IMR-90 (cell line): Measurements from ENCODE around the gene CANT1.

Experiments used
- BHLHE40 ChIP-seq: fragments of 150-350 bp; IDR thresholded peaks from 2 replicates; pipeline ENCODE4 v1.6.1; 2016; ENCODE audit warnings: mild to moderate bottlenecking, low read depth, low read length
- CEBPB ChIP-seq: IDR thresholded peaks from 2 replicates; pipeline ENCODE4 v1.6.1; 2012; ENCODE audit warnings: low read depth, low read length, improper control_type of control experiment
- CHD1 ChIP-seq: IDR thresholded peaks from 2 replicates; pipeline ENCODE4 v1.6.1; 2012; ENCODE audit warnings: low read depth, low read length, improper control_type of control experiment
- MAZ ChIP-seq: IDR thresholded peaks from 2 replicates; pipeline ENCODE4 v1.6.1; 2012; ENCODE audit warnings: low read depth, mild to moderate bottlenecking, low read length, improper control_type of control experiment, moderate library complexity, borderline replicate concordance
- MXI1 ChIP-seq: IDR thresholded peaks from 2 replicates; pipeline ENCODE4 v1.6.1; 2012; ENCODE audit warnings: low read depth, mild to moderate bottlenecking, low read length, moderate library complexity, borderline replicate concordance
- POLR2A ChIP-seq: IDR thresholded peaks from 2 replicates; pipeline ENCODE4 v1.6.1; 2012; ENCODE audit warnings: mild to moderate bottlenecking, low read depth, low read length
- RAD21 ChIP-seq: IDR thresholded peaks from 2 replicates; pipeline ENCODE4 v1.6.1; 2012; ENCODE audit warnings: low read length, improper control_type of control experiment
- RCOR1 ChIP-seq: IDR thresholded peaks from 2 replicates; pipeline ENCODE4 v1.6.1; 2012; ENCODE audit warnings: mild to moderate bottlenecking, low read length, improper control_type of control experiment; ENCODE audit not compliant: insufficient replicate concordance
- RFX5 ChIP-seq: IDR thresholded peaks from 2 replicates; pipeline ENCODE4 v1.8.0; 2012; ENCODE audit warnings: low read depth, mild to moderate bottlenecking, low read length, moderate library complexity
- SMC3 ChIP-seq: fragments of 150-350 bp; IDR thresholded peaks from 2 replicates; pipeline ENCODE4 v1.6.1; 2016; ENCODE audit warnings: low read depth, mild to moderate bottlenecking, antibody characterized with exemption, low read length, moderate library complexity
- TF ChIP-seq, protein P1 (sequence below): fragments of 150-350 bp; IDR thresholded peaks from 2 replicates; pipeline ENCODE4 v1.6.1; 2017; ENCODE audit warnings: mild to moderate bottlenecking, antibody characterized with exemption, low read length, low read depth
- TF ChIP-seq, protein P2 (sequence below): conservative IDR thresholded peaks from 2 replicates; pipeline ENCODE4 v1.5.1; 2012; ENCODE audit warnings: mild to moderate bottlenecking, low read depth, low read length, improper control_type of control experiment
- TF ChIP-seq, protein P3 (sequence below): fragments of 150-350 bp; IDR thresholded peaks from 2 replicates; pipeline ENCODE4 v1.6.1; 2016; ENCODE audit warnings: low read depth, mild to moderate bottlenecking, low read length, moderate library complexity, borderline replicate concordance

DNA sequence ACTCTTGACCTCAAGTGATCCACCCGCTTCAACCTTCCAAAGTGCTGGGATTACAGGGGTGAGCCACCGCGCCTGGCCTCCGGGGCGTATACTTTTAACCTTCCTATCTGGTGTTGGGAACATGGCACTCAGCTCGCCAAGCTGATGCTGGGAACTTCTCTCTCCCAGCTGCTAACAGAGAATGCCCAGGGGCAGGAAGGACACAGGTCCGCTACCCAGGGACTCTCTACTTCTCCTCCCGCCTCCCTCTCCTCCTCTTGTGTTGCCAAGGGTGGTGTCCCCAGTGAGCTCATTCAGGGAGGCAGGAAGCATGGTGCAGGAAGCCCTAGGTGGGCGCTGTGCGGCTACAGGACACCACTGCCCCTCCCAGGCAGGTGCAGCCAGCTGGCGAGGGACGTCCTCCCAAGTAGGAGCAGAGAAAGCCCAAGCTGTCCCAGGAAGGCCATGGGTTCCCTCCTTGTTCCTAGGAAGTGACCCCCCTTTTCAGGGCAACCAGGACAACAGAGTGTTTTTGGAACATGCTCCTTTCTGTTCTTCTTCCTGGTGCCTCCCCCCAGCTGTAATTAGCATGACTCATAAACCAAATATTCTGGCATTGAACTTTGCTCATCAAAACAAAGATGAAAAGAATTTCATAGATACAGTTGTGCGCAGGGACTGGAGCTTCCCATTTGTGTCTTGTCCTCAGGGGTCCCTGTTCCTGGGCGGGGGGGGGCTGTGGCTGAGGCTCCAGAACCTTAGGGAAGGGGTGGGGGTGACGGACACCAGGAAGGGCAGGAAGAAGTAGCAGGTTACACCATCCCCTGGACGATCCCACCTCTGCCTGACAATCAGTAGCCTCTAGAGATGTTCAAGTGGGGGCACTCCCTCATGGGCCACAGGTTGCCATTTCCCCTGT is 17.1 kb upstream of the CANT1 start:
- TF ChIP-seq, protein P1, sequence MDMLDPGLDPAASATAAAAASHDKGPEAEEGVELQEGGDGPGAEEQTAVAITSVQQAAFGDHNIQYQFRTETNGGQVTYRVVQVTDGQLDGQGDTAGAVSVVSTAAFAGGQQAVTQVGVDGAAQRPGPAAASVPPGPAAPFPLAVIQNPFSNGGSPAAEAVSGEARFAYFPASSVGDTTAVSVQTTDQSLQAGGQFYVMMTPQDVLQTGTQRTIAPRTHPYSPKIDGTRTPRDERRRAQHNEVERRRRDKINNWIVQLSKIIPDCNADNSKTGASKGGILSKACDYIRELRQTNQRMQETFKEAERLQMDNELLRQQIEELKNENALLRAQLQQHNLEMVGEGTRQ: no peak
- TF ChIP-seq CEBPB (no peak), POLR2A (no peak), RFX5 (no peak), MXI1 (no peak), RCOR1 (no peak), SMC3 (no peak), RAD21 (no peak), MAZ (no peak), BHLHE40 (no peak), CHD1 (no peak)
- TF ChIP-seq, protein P2, sequence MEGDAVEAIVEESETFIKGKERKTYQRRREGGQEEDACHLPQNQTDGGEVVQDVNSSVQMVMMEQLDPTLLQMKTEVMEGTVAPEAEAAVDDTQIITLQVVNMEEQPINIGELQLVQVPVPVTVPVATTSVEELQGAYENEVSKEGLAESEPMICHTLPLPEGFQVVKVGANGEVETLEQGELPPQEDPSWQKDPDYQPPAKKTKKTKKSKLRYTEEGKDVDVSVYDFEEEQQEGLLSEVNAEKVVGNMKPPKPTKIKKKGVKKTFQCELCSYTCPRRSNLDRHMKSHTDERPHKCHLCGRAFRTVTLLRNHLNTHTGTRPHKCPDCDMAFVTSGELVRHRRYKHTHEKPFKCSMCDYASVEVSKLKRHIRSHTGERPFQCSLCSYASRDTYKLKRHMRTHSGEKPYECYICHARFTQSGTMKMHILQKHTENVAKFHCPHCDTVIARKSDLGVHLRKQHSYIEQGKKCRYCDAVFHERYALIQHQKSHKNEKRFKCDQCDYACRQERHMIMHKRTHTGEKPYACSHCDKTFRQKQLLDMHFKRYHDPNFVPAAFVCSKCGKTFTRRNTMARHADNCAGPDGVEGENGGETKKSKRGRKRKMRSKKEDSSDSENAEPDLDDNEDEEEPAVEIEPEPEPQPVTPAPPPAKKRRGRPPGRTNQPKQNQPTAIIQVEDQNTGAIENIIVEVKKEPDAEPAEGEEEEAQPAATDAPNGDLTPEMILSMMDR: no peak
- TF ChIP-seq, protein P3, sequence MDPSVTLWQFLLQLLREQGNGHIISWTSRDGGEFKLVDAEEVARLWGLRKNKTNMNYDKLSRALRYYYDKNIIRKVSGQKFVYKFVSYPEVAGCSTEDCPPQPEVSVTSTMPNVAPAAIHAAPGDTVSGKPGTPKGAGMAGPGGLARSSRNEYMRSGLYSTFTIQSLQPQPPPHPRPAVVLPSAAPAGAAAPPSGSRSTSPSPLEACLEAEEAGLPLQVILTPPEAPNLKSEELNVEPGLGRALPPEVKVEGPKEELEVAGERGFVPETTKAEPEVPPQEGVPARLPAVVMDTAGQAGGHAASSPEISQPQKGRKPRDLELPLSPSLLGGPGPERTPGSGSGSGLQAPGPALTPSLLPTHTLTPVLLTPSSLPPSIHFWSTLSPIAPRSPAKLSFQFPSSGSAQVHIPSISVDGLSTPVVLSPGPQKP: no peak
